Measurements from ENCODE around the gene CLDN17. TPM values are rescaled to one million over a fixed set of nuclear protein-coding genes. Genes with fewer than 3 reads are reported as not detected.

Gene CLDN17, protein sequence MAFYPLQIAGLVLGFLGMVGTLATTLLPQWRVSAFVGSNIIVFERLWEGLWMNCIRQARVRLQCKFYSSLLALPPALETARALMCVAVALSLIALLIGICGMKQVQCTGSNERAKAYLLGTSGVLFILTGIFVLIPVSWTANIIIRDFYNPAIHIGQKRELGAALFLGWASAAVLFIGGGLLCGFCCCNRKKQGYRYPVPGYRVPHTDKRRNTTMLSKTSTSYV
- total RNA-seq = not detected
- long read RNA-seq = 0 reads

DNA sequence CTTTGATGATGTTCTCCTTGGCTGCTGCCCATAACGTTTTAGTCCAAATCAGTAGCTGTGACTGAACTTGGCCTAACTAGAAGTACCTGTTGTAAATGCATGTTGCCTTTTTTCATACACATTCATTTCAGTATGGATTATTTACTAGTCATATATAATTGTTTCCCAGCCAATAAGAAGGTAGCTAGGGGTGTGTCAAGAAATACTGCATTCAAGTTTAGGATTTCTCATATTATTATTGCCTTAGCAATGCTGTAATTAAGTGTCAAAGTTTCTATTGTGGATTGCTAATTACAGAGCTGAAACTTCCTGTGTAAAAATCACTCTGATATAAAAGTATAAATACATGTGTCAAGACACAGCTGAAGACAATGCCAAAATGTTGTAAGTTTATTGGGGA is at the start of gene CLDN17:
Gene CLDN17 (minus strand): TSS at position 101 of the 400 bp plus-strand sequence. CDS start 188 bp downstream, outside the sequence.
- intact Hi-C loops (cut with DNase I) = no loop called here
- H3K27me3 ChIP-seq = no peaks in the 10 kb centered on the region
- DNase-seq (no peak), ATAC-seq (no peak)
- H3K4me3 ChIP-seq = no peak within 1 kb of the TSS
- H3K27ac ChIP-seq = no peak within 1 kb of the TSS
- H3K9me3 ChIP-seq = no peaks in the 10 kb centered on the region
- no peaks in the 10 kb centered on the region for H3K36me3 ChIP-seq
- no peaks in the 10 kb centered on the region for H3K4me1 ChIP-seq
- TF ChIP-seq, protein P1, sequence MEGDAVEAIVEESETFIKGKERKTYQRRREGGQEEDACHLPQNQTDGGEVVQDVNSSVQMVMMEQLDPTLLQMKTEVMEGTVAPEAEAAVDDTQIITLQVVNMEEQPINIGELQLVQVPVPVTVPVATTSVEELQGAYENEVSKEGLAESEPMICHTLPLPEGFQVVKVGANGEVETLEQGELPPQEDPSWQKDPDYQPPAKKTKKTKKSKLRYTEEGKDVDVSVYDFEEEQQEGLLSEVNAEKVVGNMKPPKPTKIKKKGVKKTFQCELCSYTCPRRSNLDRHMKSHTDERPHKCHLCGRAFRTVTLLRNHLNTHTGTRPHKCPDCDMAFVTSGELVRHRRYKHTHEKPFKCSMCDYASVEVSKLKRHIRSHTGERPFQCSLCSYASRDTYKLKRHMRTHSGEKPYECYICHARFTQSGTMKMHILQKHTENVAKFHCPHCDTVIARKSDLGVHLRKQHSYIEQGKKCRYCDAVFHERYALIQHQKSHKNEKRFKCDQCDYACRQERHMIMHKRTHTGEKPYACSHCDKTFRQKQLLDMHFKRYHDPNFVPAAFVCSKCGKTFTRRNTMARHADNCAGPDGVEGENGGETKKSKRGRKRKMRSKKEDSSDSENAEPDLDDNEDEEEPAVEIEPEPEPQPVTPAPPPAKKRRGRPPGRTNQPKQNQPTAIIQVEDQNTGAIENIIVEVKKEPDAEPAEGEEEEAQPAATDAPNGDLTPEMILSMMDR (IDR thresholded peaks at IDR 0.05) = no peak

DNA sequence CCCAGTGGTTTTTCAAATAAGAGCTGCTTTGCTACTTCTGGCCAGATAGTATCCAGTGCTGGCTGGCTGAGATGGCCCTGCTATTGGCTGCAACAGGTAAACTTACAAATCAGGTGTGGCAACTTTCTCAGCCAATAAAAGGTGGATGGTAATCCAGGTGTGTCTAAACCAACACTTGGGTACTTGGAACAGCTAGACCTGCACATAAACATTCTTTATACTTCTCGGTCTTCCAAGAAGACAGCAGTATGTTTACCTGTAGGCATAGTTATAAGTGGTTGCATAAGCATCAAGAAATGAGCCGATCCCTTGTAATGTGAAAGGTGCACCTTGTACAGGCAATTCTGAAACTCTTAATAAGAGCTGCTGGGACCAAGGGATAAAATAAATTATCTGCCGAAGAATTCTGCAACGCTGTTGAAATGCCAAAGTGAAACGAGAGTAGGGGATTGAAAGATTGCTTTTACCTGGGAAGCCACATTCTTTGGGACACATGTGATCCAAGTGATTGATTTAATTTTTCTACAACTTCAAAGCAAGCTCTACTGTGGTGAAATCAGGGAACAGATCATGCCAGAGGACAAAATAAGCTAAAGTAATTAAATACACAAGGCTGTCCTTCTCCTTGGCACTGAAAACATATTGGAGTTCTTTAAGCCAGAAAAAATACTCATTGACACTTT is 49.6 kb upstream of the CLDN17 start, which contains the start of gene CLDN8:
Gene CLDN8 (minus strand): TSS at position 57 of the 683 bp plus-strand sequence. CDS start 172 bp downstream, outside the sequence.
- TF ChIP-seq, protein P1 (IDR thresholded peaks at IDR 0.05) = no peak
- ATAC-seq (peak; percentile 70), DNase-seq (no peak)
- Histone ChIP-seq H3K27me3 (no peaks in the 10 kb centered on the region), H3K9me3 (no peaks in the 10 kb centered on the region), H3K27ac (no peak within 1 kb of the TSS), H3K36me3 (no peaks in the 10 kb centered on the region), H3K4me1 (no peaks in the 10 kb centered on the region), H3K4me3 (no peak within 1 kb of the TSS)
- intact Hi-C loops (cut with DNase I) = no loop called here

DNA sequence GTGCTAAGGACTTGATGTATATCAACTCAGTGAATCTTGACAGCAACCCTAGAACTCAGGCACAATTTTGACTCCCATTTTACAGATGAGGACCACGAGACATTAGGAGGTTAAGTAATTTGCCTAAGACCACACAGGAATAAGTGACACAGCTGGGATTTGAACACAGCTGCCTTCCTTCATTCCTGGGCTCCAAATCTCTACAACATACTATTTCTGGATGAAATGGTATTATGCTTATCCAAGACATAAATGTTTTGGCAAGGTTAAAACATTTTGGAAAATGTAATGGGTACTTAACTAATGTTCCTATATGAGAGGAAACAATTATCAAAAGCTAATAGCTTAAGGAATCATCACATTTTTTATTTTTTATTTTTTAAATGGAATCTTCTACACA is 44.5 kb upstream of the CLDN17 start:
- Histone ChIP-seq H3K27ac (no peak overlapping the region), H3K9me3 (no peaks in the 10 kb centered on the region), H3K27me3 (no peaks in the 10 kb centered on the region), H3K4me1 (no peaks in the 10 kb centered on the region), H3K4me3 (no peak overlapping the region), H3K36me3 (no peaks in the 10 kb centered on the region)
- intact Hi-C loops (cut with DNase I) = no loop called here
- no peak for ATAC-seq
- TF ChIP-seq, protein P1 (IDR thresholded peaks at IDR 0.05) = no peak
- DNase-seq = no peak

DNA sequence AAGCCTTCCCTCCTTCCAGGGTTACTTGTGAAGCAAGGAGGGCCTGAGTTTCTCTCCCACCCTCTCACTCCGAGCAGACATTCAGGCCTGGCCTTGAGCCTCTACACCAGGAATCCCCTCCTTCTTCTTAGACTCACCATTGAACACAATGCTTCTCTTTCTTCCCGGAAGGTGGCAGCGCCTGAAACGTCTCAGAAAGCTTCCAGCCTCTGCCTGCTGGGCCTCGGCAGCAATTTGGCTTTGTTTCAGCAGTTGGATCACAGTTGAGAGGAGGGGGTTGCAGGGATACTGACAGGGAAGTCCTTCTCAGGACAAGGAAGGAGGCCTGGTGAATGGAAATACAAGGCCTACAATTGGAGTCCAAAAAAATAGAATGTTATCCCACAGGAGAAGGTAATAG is 43.0 kb upstream of the CLDN17 start:
- intact Hi-C loops (cut with DNase I) = no loop called here
- ATAC-seq (no peak), DNase-seq (no peak)
- H3K9me3 ChIP-seq = no peaks in the 10 kb centered on the region
- H3K27ac ChIP-seq = no peak overlapping the region
- H3K36me3 ChIP-seq = no peaks in the 10 kb centered on the region
- H3K4me3 ChIP-seq = no peak overlapping the region
- no peaks in the 10 kb centered on the region for H3K27me3 ChIP-seq
- TF ChIP-seq, protein P1 (IDR thresholded peaks at IDR 0.05) = no peak
- H3K4me1 ChIP-seq = no peaks in the 10 kb centered on the region

DNA sequence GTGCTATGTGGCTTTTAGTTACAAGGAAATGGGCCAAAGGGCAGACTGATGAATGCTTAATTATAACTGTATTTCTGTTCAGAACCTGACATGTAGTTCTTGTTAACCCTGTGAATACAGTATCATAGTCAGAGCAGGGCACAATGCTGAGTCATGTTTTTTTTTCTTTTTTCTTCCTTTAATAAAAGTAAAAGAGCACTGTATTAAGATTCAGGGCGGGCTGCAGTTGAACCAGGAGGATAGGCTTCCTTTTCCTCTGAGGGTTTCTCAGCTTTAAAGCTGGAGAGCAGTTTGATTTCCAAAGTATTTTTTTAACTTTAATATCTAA is 40.6 kb upstream of the CLDN17 start:
- Histone ChIP-seq H3K4me3 (no peak overlapping the region), H3K4me1 (no peaks in the 10 kb centered on the region), H3K9me3 (no peaks in the 10 kb centered on the region), H3K27ac (no peak overlapping the region), H3K36me3 (no peaks in the 10 kb centered on the region), H3K27me3 (no peaks in the 10 kb centered on the region)
- ATAC-seq = no peak
- DNase-seq = no peak
- intact Hi-C loops (cut with DNase I) = no loop called here
- TF ChIP-seq, protein P1 (IDR thresholded peaks at IDR 0.05) = no peak

Measured in upper lobe of right lung (tissue), 1 donor.